Effector CD8-positive, alpha-beta T cell (primary cell): ENCODE results near the gene PUS3.
"Not testable (repeated sequence)": the region's sequence is repeated elsewhere in the genome, so short reads cannot be mapped to it uniquely, and the experiment has no call there.

Experiments used
- DNase-seq: peaks from one replicate; lab custom pipeline; 2025; lab: John Stamatoyannopoulos, UW

PUS3 gene

DNA sequence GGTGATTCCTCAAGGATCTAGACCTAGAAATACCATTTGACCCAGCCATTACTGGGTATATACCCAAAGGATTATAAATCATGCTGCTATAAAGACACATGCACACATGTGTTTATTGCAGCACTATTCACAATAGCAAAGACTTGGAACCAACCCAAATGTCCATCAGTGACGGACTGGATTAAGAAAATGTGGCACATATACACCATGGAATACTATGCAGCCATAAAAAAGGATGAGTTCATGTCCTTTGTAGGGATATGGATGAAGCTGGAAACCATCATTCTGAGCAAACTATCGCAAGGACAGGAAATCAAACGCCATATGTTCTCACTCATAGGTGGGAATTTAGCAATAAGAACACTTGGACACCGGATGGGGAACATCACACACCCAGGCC is 37.7 kb downstream of the PUS3 start:
- not testable (repeated sequence) for DNase-seq

DNA sequence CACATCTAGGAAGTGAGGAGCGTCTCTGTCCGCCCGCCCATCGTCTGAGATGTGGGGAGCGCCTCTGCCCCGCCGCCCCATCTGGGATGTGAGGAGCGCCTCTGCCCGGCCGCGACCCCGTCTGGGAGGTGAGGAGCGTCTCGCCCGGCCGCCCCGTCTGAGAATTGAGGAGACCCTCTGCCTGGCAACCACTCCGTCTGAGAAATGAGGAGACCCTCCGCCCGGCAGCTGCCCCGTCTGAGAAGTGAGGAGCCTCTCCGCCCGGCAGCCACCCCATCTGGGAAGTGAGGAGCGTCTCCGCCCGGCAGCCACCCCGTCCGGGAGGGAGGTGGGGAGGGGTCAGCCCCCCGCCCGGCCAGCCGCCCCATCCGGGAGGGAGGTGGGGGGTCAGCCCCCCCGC is 40.2 kb downstream of the PUS3 start:
- DNase-seq, result not testable (repeated sequence)

DNA sequence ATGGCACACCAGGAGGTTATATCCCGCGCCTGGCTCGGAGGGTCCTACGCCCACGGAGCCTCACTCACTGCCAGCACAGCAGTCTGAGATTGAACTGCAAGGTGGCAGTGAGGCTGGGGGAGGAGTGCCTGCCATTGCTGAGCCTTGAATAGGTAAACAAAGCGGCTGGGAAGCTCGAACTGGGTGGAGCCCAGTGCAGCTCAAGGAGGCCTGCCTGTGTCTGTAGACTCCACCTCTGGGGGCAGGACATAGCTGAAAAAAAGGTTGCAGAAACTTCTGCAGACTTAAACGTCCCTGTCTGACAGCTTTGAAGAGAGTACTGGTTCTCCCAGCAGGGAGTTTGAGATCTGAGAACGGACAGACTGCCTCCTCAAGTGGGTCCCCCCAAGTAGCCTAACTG is 45.3 kb downstream of the PUS3 start:
- not testable (repeated sequence) for DNase-seq

DNA sequence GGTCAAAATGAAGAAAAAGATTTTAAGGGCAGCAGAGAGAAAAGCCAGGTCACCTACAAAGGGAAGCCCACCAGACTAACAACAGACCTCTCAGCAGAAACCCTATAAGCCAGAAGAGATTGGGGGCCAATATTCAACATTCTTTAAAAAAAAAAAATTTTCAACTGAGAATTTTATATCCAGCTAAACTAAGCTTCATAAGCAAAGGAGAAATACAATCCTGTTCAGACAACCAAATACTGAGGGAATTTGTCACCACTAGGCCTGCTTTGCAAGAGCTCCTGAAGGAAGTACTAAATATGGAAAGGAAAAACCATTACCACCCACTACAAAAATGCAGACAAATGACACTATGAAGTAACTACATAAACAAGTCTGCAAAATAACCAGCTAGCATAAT is 56.8 kb downstream of the PUS3 start:
- DNase-seq, result no peak
